Measurements from ENCODE around the gene CARD11.

Gene CARD11

GRCh38 chr7:2859952-2860351 is 183.7 kb downstream of the CARD11 start:
- Histone ChIP-seq H3K4me3 (replicated peaks; ENCODE audit: insufficient read depth, low read length) (no peak overlapping the region), H3K27ac (replicated peaks) (no peak overlapping the region), H3K27me3 (ENCODE audit: insufficient read depth, poor library complexity, severe bottlenecking) (no peaks in the 10 kb centered on the region)
- DNase-seq (ENCODE audit: low read depth in 1 of 2, low spot score in 1 of 2), result no peak
- TF ChIP-seq GABPA (IDR thresholded peaks at IDR 0.05; ENCODE audit: low read depth) (no peak), SPI1 (IDR thresholded peaks at IDR 0.05; ENCODE audit: borderline replicate concordance, low read depth) (no peak), POLR2AphosphoS5 (IDR thresholded peaks at IDR 0.05; ENCODE audit: low read depth) (no peak), CTCF (IDR thresholded peaks at IDR 0.05; ENCODE audit: insufficient read depth, low read length) (no peak), REST (IDR thresholded peaks at IDR 0.05; ENCODE audit: insufficient replicate concordance, low read depth) (no peak)

- TF ChIP-seq SPI1 (IDR thresholded peaks at IDR 0.05; ENCODE audit: borderline replicate concordance, low read depth) (no peak), CTCF (IDR thresholded peaks at IDR 0.05; ENCODE audit: insufficient read depth, low read length) (no peak), GABPA (IDR thresholded peaks at IDR 0.05; ENCODE audit: low read depth) (no peak), POLR2AphosphoS5 (IDR thresholded peaks at IDR 0.05; ENCODE audit: low read depth) (no peak), REST (IDR thresholded peaks at IDR 0.05; ENCODE audit: insufficient replicate concordance, low read depth) (no peak)
- Histone ChIP-seq H3K4me3 (replicated peaks; ENCODE audit: insufficient read depth, low read length) (no peak overlapping the region), H3K27ac (replicated peaks) (no peak overlapping the region), H3K27me3 (ENCODE audit: insufficient read depth, poor library complexity, severe bottlenecking) (no peaks in the 10 kb centered on the region)
- DNase-seq (ENCODE audit: low read depth in 1 of 2, low spot score in 1 of 2), result no peak
Observed at GRCh38 chr7:2858621-2859020, 185.0 kb downstream of the CARD11 start.

GRCh38 chr7:2856388-2857169 is 187.1 kb downstream of the CARD11 start:
- H3K27me3 ChIP-seq (ENCODE audit: insufficient read depth, poor library complexity, severe bottlenecking), result no peaks in the 10 kb centered on the region
- H3K27ac ChIP-seq (replicated peaks), result no peak overlapping the region
- TF ChIP-seq SPI1 (IDR thresholded peaks at IDR 0.05; ENCODE audit: borderline replicate concordance, low read depth) (no peak), REST (IDR thresholded peaks at IDR 0.05; ENCODE audit: insufficient replicate concordance, low read depth) (no peak), GABPA (IDR thresholded peaks at IDR 0.05; ENCODE audit: low read depth) (no peak), POLR2AphosphoS5 (IDR thresholded peaks at IDR 0.05; ENCODE audit: low read depth) (no peak), CTCF (IDR thresholded peaks at IDR 0.05; ENCODE audit: insufficient read depth, low read length) (no peak)
- DNase-seq (ENCODE audit: low read depth in 1 of 2, low spot score in 1 of 2), result no peak
- H3K4me3 ChIP-seq (replicated peaks; ENCODE audit: insufficient read depth, low read length), result no peak overlapping the region

Data from HL-60 (cell line).